DMS53 treated with DMSO at 0.1 percent for 48 hours (cell line): ENCODE results near the gene PET117.
"Not testable (repeated sequence)": the region's sequence is repeated elsewhere in the genome, so short reads cannot be mapped to it uniquely, and the experiment has no call there.

Source experiments
- DNase-seq: peaks from one replicate; lab custom pipeline; 2025; ENCODE audit not compliant: unreplicated experiment; lab: John Stamatoyannopoulos, UW

Gene PET117

DNA sequence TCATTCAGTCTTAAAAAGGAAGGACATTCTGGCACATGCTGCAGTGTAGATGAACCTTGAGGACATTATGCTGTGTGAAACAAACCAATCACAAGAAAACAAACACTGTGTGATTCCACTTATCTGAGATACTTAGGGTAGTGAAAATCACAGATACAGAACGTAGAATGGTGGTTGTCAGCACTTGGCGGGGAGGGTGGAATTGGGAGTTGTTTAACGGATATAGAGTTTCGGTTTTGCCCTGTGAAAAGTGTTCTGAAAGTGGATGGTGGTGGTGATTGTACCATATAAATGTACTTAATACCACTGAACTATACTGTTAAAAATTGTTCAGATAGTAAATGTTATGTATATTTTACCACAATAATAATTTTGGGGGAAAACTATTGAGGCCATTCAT is 18.4 kb downstream of the PET117 start:
- no peak for DNase-seq

DNA sequence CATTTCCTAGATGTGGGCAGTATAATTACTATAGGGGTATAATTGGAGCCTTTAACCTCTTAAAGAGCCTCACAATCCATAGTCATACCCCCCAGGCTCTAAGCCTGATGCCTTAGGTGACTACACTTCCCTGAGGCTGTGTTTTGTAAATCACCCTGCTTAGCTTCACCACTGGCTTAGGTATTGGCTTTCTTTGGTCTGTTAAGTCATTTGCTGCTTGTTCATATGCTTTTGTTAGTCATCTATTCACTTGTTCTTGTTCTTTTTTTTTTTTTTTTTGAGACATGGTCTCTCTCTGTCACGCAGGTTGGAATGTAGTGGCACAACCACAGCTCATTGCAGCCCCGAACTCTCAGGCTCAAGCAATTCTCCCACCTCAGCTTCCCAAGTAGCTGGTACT is 26.7 kb downstream of the PET117 start:
- no peak for DNase-seq

DNA sequence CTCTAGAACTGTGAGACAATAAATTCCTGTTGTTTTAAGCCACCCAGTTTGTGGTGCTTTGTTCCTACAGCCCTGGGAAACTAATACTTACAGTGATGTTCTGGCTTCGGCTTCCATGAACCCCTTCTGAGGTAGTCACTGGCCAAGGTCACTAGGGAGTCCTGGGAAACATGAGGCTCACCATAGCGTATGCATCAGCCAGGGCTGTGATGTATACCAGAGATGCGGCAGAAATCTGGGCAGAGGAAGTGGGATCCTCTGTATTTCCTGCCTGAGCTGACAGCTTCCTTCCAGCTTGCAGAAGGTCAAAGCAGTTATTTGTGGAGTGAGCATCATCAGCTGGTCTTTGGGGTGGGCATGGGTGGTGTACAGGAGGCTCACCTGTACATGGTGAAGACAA is 27.9 kb downstream of the PET117 start:
- no peak for DNase-seq

DNA sequence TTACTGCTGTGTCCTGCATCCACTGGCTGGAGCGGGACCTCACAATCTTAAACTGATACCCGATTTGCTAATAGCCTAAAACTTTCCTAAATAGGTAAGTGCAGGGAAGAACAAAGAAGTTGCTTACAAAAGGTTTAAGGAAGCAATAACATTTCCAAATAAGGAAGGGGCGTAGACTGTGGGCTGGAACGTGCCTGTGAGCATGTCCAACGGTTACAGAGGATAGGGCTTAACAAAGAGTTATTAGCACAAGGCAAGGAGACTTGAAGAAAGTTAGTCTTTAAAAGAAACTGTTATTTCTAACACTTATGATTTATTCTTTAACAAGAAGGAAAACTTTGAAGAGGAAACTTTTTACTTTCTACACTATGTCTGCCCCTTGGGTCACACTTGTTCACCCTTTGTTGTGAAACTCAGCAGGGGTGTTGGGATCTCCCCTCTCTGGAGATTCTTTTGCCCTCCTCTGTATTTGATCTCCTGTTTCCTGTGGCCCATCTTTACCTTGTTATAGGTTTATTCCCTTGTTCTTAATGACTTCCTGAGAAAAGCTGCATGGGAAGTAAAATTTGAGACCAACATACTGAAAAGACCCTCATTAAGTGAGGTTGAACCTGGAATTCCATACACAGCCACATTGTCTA is 28.7 kb downstream of the PET117 start:
- DNase-seq: no peak

DNA sequence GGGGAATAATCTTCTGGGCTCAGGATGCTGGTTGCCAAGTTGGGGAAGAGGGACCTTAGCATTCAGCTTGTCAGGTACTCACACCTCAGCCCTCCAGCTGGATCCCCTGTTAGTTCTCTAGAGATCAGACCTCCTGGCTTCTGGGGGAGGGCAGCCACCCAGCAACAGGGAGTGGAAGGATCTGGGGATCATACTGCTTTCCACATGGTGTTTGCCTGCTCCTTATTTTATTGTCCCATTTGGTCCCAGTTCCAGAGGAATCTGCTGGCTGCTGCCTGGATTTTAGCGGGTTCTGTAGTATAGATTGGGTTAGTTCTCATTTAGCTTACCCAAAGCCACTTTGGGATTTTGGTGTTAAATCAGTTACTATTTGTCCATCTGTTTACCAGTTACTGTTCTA is 29.3 kb downstream of the PET117 start:
- DNase-seq: no peak

DNA sequence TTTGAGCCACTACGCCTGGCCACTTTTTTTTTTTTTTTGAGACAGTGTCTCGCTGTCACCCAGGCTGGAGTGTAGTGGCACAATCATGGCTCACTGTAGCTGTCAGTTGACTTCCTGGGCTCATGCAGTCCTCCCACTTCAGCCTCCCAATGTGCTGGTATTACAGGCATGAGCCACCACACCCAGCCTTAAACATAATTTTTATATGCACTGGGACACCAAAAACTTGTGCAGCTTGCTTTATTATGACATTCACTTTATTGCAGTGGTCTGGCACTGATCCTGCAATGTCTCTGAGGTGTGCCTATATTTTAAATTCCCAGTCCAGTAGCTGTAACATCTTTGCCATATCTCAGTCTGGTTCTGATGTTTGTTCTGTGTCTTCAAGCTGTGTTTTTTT is 34.7 kb downstream of the PET117 start:
- no peak for DNase-seq

DNA sequence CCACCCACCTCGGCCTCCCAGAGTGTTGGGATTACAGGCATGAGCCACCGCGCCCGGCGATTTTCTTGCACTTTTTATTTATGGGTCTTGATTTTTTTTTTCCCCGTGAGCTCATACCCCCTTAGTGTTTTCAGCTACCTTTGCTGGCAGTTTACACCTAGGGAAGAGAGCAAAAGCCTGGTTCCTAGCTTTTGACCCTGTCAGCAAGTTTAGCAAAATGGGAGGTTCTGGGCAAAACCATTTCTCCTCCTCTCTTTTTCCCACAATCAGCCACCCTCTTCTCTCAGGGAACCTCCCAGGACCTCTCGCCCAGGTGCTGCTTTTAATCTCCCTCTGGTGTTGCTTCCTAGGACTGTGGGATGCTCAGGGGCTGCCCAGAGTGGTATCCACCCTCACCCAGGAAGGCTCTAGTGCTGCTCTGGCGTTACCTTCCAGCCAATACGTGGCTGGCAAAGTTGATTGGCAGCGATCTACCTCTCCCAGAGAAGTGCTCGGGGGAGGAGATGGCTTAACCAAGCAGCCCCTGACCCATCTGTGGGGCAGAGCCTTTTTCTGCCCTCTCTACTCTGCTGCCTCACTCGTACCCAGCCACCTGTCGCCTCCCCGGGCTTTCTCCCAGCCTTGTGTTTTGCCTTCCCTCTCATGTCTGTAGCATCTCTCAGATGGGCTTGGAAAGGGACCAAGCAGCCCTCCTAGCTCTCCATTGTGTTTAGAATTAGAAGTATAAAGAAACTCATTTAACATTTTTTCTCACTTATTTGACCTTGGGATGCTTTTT is 37.4 kb downstream of the PET117 start:
- DNase-seq: no peak

DNA sequence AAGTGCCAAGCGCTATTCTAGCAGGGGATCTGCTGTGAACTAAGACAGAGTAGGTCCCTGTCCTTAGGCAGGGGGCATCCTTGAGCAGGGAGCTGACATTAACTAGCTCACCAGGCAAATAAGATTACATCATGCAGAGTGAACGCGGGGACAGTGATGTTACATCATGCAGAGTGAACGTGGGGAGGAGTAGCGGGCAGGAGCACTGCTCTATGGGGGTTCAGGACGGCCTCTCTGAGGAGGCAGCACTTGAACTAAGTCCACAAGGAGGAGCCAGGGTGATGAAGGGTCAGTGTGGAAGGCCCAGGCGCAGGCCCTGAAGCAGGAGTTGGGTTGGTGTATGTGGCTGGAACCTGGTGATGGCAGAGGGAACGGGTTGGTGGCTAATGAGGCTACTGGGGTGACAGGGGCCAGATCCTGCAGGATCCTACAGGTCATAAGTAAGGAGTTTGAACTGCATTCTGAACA is 38.7 kb downstream of the PET117 start:
- no peak for DNase-seq

DNA sequence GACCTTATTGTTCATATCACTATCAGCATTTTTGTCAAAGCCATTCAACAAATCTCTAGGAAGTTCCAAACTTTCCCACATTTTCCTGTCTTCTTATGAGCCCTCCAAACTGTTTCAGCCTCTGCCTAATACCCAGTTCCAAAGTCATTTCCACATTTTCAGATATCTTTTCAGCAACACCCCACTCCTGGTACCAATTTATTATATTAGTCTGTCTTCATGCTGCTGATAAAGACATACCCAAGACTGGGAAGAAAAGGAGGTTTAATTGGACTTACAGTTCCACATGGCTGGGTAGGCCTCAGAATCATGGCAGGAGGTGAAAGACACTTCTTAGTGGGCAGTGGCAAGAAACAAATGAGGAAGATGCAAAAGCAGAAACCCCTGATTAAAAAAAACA is 42.7 kb downstream of the PET117 start:
- not testable (repeated sequence) for DNase-seq

DNA sequence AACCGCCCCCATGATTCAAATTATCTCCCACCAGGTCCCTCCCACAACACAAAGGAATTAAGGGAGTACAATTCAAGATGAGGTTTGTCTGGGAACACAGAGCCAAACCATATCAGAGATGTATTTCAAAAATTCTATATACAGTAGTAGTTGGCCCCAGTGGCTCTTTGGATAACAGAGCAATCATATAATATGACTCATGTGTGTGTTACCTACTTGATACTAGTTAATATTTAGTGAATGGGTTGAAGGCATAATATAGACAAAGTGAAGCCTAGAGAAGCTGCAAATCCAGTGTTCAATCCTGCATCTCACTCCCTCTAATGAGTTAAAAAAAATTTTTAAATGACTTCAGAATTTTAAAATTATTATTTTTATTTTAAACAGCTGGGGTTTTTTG is 43.2 kb downstream of the PET117 start:
- peak; percentile 8 for DNase-seq

DNA sequence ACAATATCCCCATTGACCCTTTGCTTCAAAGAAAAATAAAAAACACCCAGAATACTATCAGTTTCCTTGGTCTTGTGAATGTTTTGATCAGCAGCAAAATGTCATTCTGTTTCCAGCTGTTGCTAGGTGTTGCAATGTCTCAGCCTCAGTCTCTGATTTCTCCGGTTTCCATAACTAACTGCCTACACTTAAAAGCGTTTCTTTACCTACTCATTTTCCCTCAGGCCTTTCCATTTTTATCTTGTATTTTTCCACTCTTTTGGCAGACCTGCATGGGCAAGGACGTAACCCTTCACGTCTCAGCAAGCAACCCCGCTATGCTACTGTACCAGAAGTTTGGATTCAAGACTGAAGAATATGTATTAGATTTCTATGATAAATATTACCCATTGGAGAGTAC is 49.4 kb downstream of the PET117 start:
- no peak for DNase-seq

DNA sequence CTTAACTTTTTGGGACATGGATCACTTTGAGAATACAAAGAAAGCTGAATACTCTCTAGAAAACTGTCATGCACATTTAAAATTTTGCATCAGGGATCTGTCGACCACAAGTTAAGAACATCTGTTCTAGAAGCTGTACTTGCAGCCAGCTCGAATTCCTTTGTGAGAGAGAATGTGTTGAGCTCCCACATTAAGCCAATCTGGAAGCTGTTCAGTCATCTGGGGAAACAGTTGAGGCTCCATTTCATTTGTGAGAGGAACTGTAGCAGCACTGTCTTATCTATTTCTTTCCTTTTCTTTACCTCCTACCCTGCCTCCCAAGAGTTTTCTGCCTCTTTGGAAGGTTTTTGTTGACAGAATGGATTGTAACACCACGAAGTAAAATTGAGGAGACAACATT is 50.8 kb downstream of the PET117 start:
- DNase-seq: no peak

DNA sequence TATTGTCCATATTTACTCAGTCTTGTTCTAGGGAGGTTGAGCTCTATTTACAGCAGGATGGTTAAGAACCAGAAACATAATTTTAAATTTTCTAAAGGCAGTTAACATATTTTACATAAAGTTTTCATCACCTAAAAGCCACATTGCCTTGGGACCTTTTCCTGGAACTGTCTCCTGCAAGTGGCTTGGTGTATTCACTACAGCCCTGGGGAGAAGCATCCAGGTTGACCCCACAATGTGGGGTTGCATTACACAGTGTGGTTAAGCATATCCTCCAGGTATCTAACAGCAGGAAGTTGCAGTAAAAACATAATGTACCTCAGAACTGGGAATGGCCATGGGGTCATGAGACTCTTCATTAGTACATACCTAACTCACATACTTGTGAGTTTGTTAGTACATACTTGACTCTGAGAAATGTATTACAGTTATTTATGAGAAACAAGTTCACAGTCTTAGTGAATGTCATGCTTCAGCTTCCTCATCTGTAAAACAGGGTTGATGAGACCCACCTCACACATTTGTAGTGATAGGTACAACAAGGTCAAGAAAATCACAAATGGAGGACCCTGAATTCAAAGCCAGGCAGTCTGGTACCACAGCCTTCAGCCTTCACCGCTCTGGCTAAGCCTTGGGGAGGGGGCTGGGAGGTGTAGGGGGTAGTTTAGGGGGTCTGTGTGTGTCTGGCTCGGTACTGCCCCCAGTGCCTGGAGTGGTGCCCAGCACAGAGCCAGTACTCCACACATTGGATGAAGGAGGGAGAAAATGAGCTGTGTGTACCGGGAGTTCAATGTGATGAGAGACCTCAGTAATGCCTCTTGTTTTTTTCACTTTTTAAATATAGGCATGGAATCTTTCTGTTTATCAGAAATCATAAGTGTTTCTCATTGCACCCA is 52.9 kb downstream of the PET117 start:
- DNase-seq: no peak

DNA sequence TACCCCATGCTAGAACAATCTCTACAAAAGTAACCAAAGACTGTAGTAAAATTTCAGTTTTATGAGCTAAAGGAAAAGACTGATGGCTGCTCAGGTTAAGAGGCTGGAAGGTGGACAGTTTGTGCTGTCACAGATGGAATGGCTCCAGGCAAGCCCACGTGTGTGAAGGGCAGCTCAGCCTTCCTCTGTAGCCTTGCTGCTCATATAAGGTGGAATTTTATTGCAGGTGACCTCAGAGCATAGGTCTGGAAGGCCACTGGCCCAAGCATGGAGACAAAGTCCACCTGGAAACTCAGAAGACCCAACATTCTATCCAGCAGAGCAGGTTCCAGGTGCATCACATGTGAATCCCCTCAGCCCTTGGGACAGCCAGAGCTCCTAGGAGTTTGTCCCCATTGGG is 53.6 kb downstream of the PET117 start:
- no peak for DNase-seq
